Measurements from ENCODE around the gene ZNF391.

Gene ZNF391

GRCh38 chr6:27383011-27383410, 5.5 kb upstream of the ZNF391 start:
- Histone ChIP-seq H3K36me3 (ENCODE audit: control insufficient read depth, insufficient read depth, low read length) (no peaks in the 10 kb centered on the region), H3K9me3 (ENCODE audit: control insufficient read depth, low read length) (peaks cover 3% of the 10 kb centered on the region), H3K27ac (ENCODE audit: low read depth, low read length, severe bottlenecking) (no peak overlapping the region), H3K4me1 (ENCODE audit: control insufficient read depth, insufficient read depth, low read length, poor library complexity, severe bottlenecking) (peaks cover 3% of the 10 kb centered on the region), H3K4me3 (ENCODE audit: extremely low read depth, insufficient read depth, low read length, poor library complexity, severe bottlenecking) (no peak overlapping the region)
- 86% methylated on average over 1 of the region's 4 CpGs; no CpG with 5 or more reads in 1 of the 2 experiments for whole genome bisulfite sequencing, 2 experiments (ENCODE audit: insufficient coverage in 2 of 2)

- no CpG with 5 or more reads among the region's 1 CpG for WGBS, 2 experiments (ENCODE audit: insufficient coverage in 2 of 2)
- H3K27ac ChIP-seq (ENCODE audit: low read depth, low read length, severe bottlenecking), result no peak overlapping the region
- no peak overlapping the region for H3K4me3 ChIP-seq (ENCODE audit: extremely low read depth, insufficient read depth, low read length, poor library complexity, severe bottlenecking)
- H3K36me3 ChIP-seq (ENCODE audit: control insufficient read depth, insufficient read depth, low read length), result no peaks in the 10 kb centered on the region
- peaks cover 3% of the 10 kb centered on the region for H3K9me3 ChIP-seq (ENCODE audit: control insufficient read depth, low read length)
- H3K4me1 ChIP-seq (ENCODE audit: control insufficient read depth, insufficient read depth, low read length, poor library complexity, severe bottlenecking), result peaks cover 4% of the 10 kb centered on the region
Observed at GRCh38 chr6:27383481-27383880, 5.1 kb upstream of the ZNF391 start.

GRCh38 chr6:27392623-27393022, 4.1 kb downstream of the ZNF391 start:
- peaks cover 21% of the 10 kb centered on the region for H3K36me3 ChIP-seq (ENCODE audit: control insufficient read depth, insufficient read depth, low read length)
- H3K27ac ChIP-seq (ENCODE audit: low read depth, low read length, severe bottlenecking), result no peak overlapping the region
- WGBS, 2 experiments (ENCODE audit: insufficient coverage in 2 of 2), result no CpG with 5 or more reads among the region's 1 CpG
- peaks cover 4% of the 10 kb centered on the region for H3K4me1 ChIP-seq (ENCODE audit: control insufficient read depth, insufficient read depth, low read length, poor library complexity, severe bottlenecking)
- H3K9me3 ChIP-seq (ENCODE audit: control insufficient read depth, low read length), result peaks cover 36% of the 10 kb centered on the region
- no peak overlapping the region for H3K4me3 ChIP-seq (ENCODE audit: extremely low read depth, insufficient read depth, low read length, poor library complexity, severe bottlenecking)

- Histone ChIP-seq H3K27ac (ENCODE audit: low read depth, low read length, severe bottlenecking) (no peak overlapping the region), H3K4me3 (ENCODE audit: extremely low read depth, insufficient read depth, low read length, poor library complexity, severe bottlenecking) (no peak overlapping the region), H3K4me1 (ENCODE audit: control insufficient read depth, insufficient read depth, low read length, poor library complexity, severe bottlenecking) (no peaks in the 10 kb centered on the region), H3K36me3 (ENCODE audit: control insufficient read depth, insufficient read depth, low read length) (peaks cover 33% of the 10 kb centered on the region), H3K9me3 (ENCODE audit: control insufficient read depth, low read length) (peaks cover 38% of the 10 kb centered on the region)
- 83 to 100% methylated on average over 1 of the region's 1 CpG for WGBS, 2 experiments (ENCODE audit: insufficient coverage in 2 of 2)
Observed at GRCh38 chr6:27394073-27394472, 5.5 kb downstream of the ZNF391 start.

GRCh38 chr6:27400877-27401642, 12.5 kb downstream of the ZNF391 start:
- Histone ChIP-seq H3K9me3 (ENCODE audit: control insufficient read depth, low read length) (peaks cover 37% of the 10 kb centered on the region), H3K36me3 (ENCODE audit: control insufficient read depth, insufficient read depth, low read length) (peaks cover 61% of the 10 kb centered on the region), H3K27ac (ENCODE audit: low read depth, low read length, severe bottlenecking) (no peak overlapping the region), H3K4me3 (ENCODE audit: extremely low read depth, insufficient read depth, low read length, poor library complexity, severe bottlenecking) (no peak overlapping the region), H3K4me1 (ENCODE audit: control insufficient read depth, insufficient read depth, low read length, poor library complexity, severe bottlenecking) (no peaks in the 10 kb centered on the region)
- 89 to 94% methylated on average over 6 to 7 of the region's 16 CpGs for WGBS, 2 experiments (ENCODE audit: insufficient coverage in 2 of 2)

DNA sequence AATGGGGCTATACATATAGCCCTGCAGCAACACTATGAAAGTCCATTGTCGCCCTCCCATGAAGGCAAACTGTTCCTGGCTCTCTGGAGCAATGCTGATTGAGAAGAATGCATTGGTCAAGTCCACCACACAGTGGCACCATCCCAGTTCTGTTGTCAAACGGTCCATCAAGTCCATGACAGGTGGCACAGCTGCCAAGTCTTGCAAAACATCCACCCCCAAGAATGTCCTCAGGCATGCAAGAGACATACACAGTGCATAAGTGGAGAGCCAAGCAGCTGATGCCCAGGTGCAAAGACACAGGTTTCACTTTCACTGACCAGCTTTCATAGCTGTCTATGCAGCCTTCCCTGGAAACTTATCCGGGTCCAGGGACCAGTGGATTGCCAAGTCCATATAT, 17.5 kb downstream of the ZNF391 start:
- Histone ChIP-seq H3K4me3 (ENCODE audit: extremely low read depth, insufficient read depth, low read length, poor library complexity, severe bottlenecking) (no peak overlapping the region), H3K4me1 (ENCODE audit: control insufficient read depth, insufficient read depth, low read length, poor library complexity, severe bottlenecking) (no peaks in the 10 kb centered on the region), H3K36me3 (ENCODE audit: control insufficient read depth, insufficient read depth, low read length) (peaks cover 16% of the 10 kb centered on the region), H3K9me3 (ENCODE audit: control insufficient read depth, low read length) (peaks cover 5% of the 10 kb centered on the region), H3K27ac (ENCODE audit: low read depth, low read length, severe bottlenecking) (no peak overlapping the region)
- 76 to 83% methylated on average over 3 of the region's 3 CpGs for WGBS, 2 experiments (ENCODE audit: insufficient coverage in 2 of 2)

- no peak overlapping the region for H3K27ac ChIP-seq (ENCODE audit: low read depth, low read length, severe bottlenecking)
- H3K9me3 ChIP-seq (ENCODE audit: control insufficient read depth, low read length), result peaks cover under 1% of the 10 kb centered on the region
- H3K4me3 ChIP-seq (ENCODE audit: extremely low read depth, insufficient read depth, low read length, poor library complexity, severe bottlenecking), result no peak overlapping the region
- H3K36me3 ChIP-seq (ENCODE audit: control insufficient read depth, insufficient read depth, low read length), result peaks cover 4% of the 10 kb centered on the region
- 94 to 95% methylated on average over 3 to 4 of the region's 8 CpGs for WGBS, 2 experiments (ENCODE audit: insufficient coverage in 2 of 2)
- H3K4me1 ChIP-seq (ENCODE audit: control insufficient read depth, insufficient read depth, low read length, poor library complexity, severe bottlenecking), result no peaks in the 10 kb centered on the region
Observed at GRCh38 chr6:27407153-27407814, 18.7 kb downstream of the ZNF391 start.

GRCh38 chr6:27414300-27414699, 25.7 kb downstream of the ZNF391 start:
- H3K9me3 ChIP-seq (ENCODE audit: control insufficient read depth, low read length), result no peaks in the 10 kb centered on the region
- H3K36me3 ChIP-seq (ENCODE audit: control insufficient read depth, insufficient read depth, low read length), result no peaks in the 10 kb centered on the region
- no peaks in the 10 kb centered on the region for H3K4me1 ChIP-seq (ENCODE audit: control insufficient read depth, insufficient read depth, low read length, poor library complexity, severe bottlenecking)
- WGBS, 2 experiments (ENCODE audit: insufficient coverage in 2 of 2), result 96 to 99% methylated on average over 4 of the region's 4 CpGs
- H3K27ac ChIP-seq (ENCODE audit: low read depth, low read length, severe bottlenecking), result no peak overlapping the region
- H3K4me3 ChIP-seq (ENCODE audit: extremely low read depth, insufficient read depth, low read length, poor library complexity, severe bottlenecking), result no peak overlapping the region

GRCh38 chr6:27414996-27415395, 26.4 kb downstream of the ZNF391 start:
- no CpG with 5 or more reads among the region's 1 CpG for WGBS, 2 experiments (ENCODE audit: insufficient coverage in 2 of 2)
- no peaks in the 10 kb centered on the region for H3K9me3 ChIP-seq (ENCODE audit: control insufficient read depth, low read length)

GRCh38 chr6:27415898-27416297, 27.3 kb downstream of the ZNF391 start:
- no peaks in the 10 kb centered on the region for H3K4me1 ChIP-seq (ENCODE audit: control insufficient read depth, insufficient read depth, low read length, poor library complexity, severe bottlenecking)
- no peak overlapping the region for H3K4me3 ChIP-seq (ENCODE audit: extremely low read depth, insufficient read depth, low read length, poor library complexity, severe bottlenecking)
- 100% methylated on average over 1 of the region's 2 CpGs; no CpG with 5 or more reads in 1 of the 2 experiments for whole genome bisulfite sequencing, 2 experiments (ENCODE audit: insufficient coverage in 2 of 2)
- no peaks in the 10 kb centered on the region for H3K36me3 ChIP-seq (ENCODE audit: control insufficient read depth, insufficient read depth, low read length)
- no peaks in the 10 kb centered on the region for H3K9me3 ChIP-seq (ENCODE audit: control insufficient read depth, low read length)
- H3K27ac ChIP-seq (ENCODE audit: low read depth, low read length, severe bottlenecking), result no peak overlapping the region

More at GRCh38 chr6:27414996-27415395, 26.4 kb downstream of the ZNF391 start:
- H3K27ac ChIP-seq (ENCODE audit: low read depth, low read length, severe bottlenecking), result no peak overlapping the region
- no peaks in the 10 kb centered on the region for H3K4me1 ChIP-seq (ENCODE audit: control insufficient read depth, insufficient read depth, low read length, poor library complexity, severe bottlenecking)
- no peaks in the 10 kb centered on the region for H3K36me3 ChIP-seq (ENCODE audit: control insufficient read depth, insufficient read depth, low read length)
- H3K4me3 ChIP-seq (ENCODE audit: extremely low read depth, insufficient read depth, low read length, poor library complexity, severe bottlenecking), result no peak overlapping the region

GRCh38 chr6:27419363-27419762, 30.8 kb downstream of the ZNF391 start:
- Histone ChIP-seq H3K4me3 (ENCODE audit: extremely low read depth, insufficient read depth, low read length, poor library complexity, severe bottlenecking) (no peak overlapping the region), H3K27ac (ENCODE audit: low read depth, low read length, severe bottlenecking) (no peak overlapping the region), H3K9me3 (ENCODE audit: control insufficient read depth, low read length) (no peaks in the 10 kb centered on the region), H3K4me1 (ENCODE audit: control insufficient read depth, insufficient read depth, low read length, poor library complexity, severe bottlenecking) (no peaks in the 10 kb centered on the region), H3K36me3 (ENCODE audit: control insufficient read depth, insufficient read depth, low read length) (no peaks in the 10 kb centered on the region)

All from mesodermal cell (in vitro differentiated cells).